Measurements from ENCODE around the gene DPYSL5. TPM values are rescaled to one million over a fixed set of nuclear protein-coding genes. Genes with fewer than 3 reads are reported as not detected.

DPYSL5 gene
- total and polyA plus RNA-seq, 2 donors (not counting 1 experiment from before 2014, with no cell fraction given): not detected

GRCh38 chr2:26811791-26812694, 35.9 kb upstream of the DPYSL5 start:
- H3K9me3 ChIP-seq (ENCODE audit: control extremely low read depth in 1 of 3, control insufficient read depth in 2 of 3, insufficient read depth in 1 of 3, low read length in 2 of 3): no peaks in the 10 kb centered on the region
- H3K4me3 ChIP-seq (ENCODE audit: control extremely low read depth in 1 of 5, extremely low read depth in 1 of 5, insufficient read depth in 1 of 5, low read depth in 2 of 5, low read length in 4 of 5): no peak overlapping the region
- no peak overlapping the region for H3K4me3 Mint-ChIP-seq
- H3K79me2 ChIP-seq (ENCODE audit: control insufficient read depth, insufficient read depth, low read length): no peaks in the 10 kb centered on the region
- no peak overlapping the region for H3K4me2 ChIP-seq (replicated peaks; ENCODE audit: low read depth, low read length, poor library complexity, severe bottlenecking)
- no peak overlapping the region for H2AFZ ChIP-seq (ENCODE audit: insufficient read depth, low read depth, low read length, poor library complexity, severe bottlenecking)
- CTCF ChIA-PET: no interaction called here
- ATAC-seq (ENCODE audit: low read depth) (no peak), DNase-seq (no peak)
- intact Hi-C loops (cut with micrococcal nuclease): no loop called here
- TF ChIP-seq CTCF (IDR thresholded peaks at IDR 0.05) (no peak), EZH2 (IDR thresholded peaks at IDR 0.05; ENCODE audit: borderline replicate concordance, insufficient read depth, low read depth, low read length, poor library complexity, severe bottlenecking) (no peak)
- H4K20me1 ChIP-seq (ENCODE audit: control insufficient read depth, insufficient read depth, low read length, poor library complexity, severe bottlenecking): no peaks in the 10 kb centered on the region
- no peak overlapping the region for H3K9ac ChIP-seq (ENCODE audit: low read length)
- POLR2A ChIA-PET: no interaction called here
- no peaks in the 10 kb centered on the region for H3K4me1 ChIP-seq (ENCODE audit: control insufficient read depth in 2 of 2, insufficient read depth in 2 of 2, low read length in 2 of 2)
- WGBS (ENCODE audit: insufficient coverage): 96% methylated on average over 10 of the region's 14 CpGs
- no peaks in the 10 kb centered on the region for H3K36me3 ChIP-seq (replicated peaks in 1 of 2; ENCODE audit: control extremely low read depth in 1 of 2, control insufficient read depth in 1 of 2, extremely low read depth in 1 of 2, insufficient read depth in 2 of 2, low read length in 1 of 2)
- H3K4me1 Mint-ChIP-seq: peaks cover 2% of the 10 kb centered on the region
- peaks cover 0 to 9% (median 4%) of the 10 kb centered on the region in 4 experiments for H3K27me3 ChIP-seq (replicated peaks in 1 of 4; ENCODE audit: control extremely low read depth in 1 of 4, control insufficient read depth in 3 of 4, insufficient read depth in 4 of 4, low read length in 3 of 4)
- peaks cover 24% of the 10 kb centered on the region for H3K27me3 Mint-ChIP-seq
- H3K27ac Mint-ChIP-seq: no peak overlapping the region
- no peak overlapping the region for H3K27ac ChIP-seq (ENCODE audit: low read length in 2 of 2)
- H3K9me3 Mint-ChIP-seq (ENCODE audit: insufficient read depth): no peaks in the 10 kb centered on the region

- POLR2A ChIA-PET: no interaction called here
- Histone ChIP-seq H3K27me3 (replicated peaks in 1 of 4; ENCODE audit: control extremely low read depth in 1 of 4, control insufficient read depth in 3 of 4, insufficient read depth in 4 of 4, low read length in 3 of 4) (peaks cover 0 to 9% (median 4%) of the 10 kb centered on the region in 4 experiments), H3K4me2 (replicated peaks; ENCODE audit: low read depth, low read length, poor library complexity, severe bottlenecking) (no peak overlapping the region), H2AFZ (ENCODE audit: insufficient read depth, low read depth, low read length, poor library complexity, severe bottlenecking) (no peak overlapping the region), H3K9me3 (ENCODE audit: control extremely low read depth in 1 of 3, control insufficient read depth in 2 of 3, insufficient read depth in 1 of 3, low read length in 2 of 3) (no peaks in the 10 kb centered on the region), H3K4me3 (ENCODE audit: control extremely low read depth in 1 of 5, extremely low read depth in 1 of 5, insufficient read depth in 1 of 5, low read depth in 2 of 5, low read length in 4 of 5) (no peak overlapping the region), H3K36me3 (replicated peaks in 1 of 2; ENCODE audit: control extremely low read depth in 1 of 2, control insufficient read depth in 1 of 2, extremely low read depth in 1 of 2, insufficient read depth in 2 of 2, low read length in 1 of 2) (no peaks in the 10 kb centered on the region), H4K20me1 (ENCODE audit: control insufficient read depth, insufficient read depth, low read length, poor library complexity, severe bottlenecking) (no peaks in the 10 kb centered on the region), H3K27ac (ENCODE audit: low read length in 2 of 2) (no peak overlapping the region), H3K79me2 (ENCODE audit: control insufficient read depth, insufficient read depth, low read length) (no peaks in the 10 kb centered on the region), H3K9ac (ENCODE audit: low read length) (no peak overlapping the region), H3K4me1 (ENCODE audit: control insufficient read depth in 2 of 2, insufficient read depth in 2 of 2, low read length in 2 of 2) (no peaks in the 10 kb centered on the region)
- peaks cover 26% of the 10 kb centered on the region for H3K27me3 Mint-ChIP-seq
- WGBS (ENCODE audit: insufficient coverage): 94% methylated on average over 3 of the region's 3 CpGs
- H3K27ac Mint-ChIP-seq: no peak overlapping the region
- H3K9me3 Mint-ChIP-seq (ENCODE audit: insufficient read depth): no peaks in the 10 kb centered on the region
- no peak for DNase-seq
- peaks cover 2% of the 10 kb centered on the region for H3K4me1 Mint-ChIP-seq
- CTCF ChIA-PET: no interaction called here
- no peak for TF ChIP-seq CTCF (IDR thresholded peaks at IDR 0.05)
- TF ChIP-seq EZH2 (IDR thresholded peaks at IDR 0.05; ENCODE audit: borderline replicate concordance, insufficient read depth, low read depth, low read length, poor library complexity, severe bottlenecking): no peak
- H3K4me3 Mint-ChIP-seq: no peak overlapping the region
- no peak for ATAC-seq (ENCODE audit: low read depth)
- intact Hi-C loops (cut with micrococcal nuclease): no loop called here
Observed at GRCh38 chr2:26812731-26813130, 35.2 kb upstream of the DPYSL5 start.

Measured in B cell (primary cell).